Lung (tissue), 12 donors: ENCODE measurements around the gene TSPAN14. TPM values are rescaled to one million over a fixed set of nuclear protein-coding genes. Genes with fewer than 3 reads are reported as not detected.
A peak's percentile ranks its signal among the peaks of the same experiment; 100 is the strongest.

Source experiments
- ATAC-seq: fragments of 200-7000 bp; cut with Tn5 transposase; one replicate; pipeline ENCODE4 v1.9.1; 2020; ENCODE audit warnings: moderate number of reproducible peaks; ENCODE audit not compliant: insufficient read depth, low FRiP score
- DNase-seq, 3 donors: peaks; one replicate each; pipeline ENCODE4 v3.0.0-alpha.2; 2013 to 2017
- H3K27ac ChIP-seq, 2 donors: one replicate each; pipeline ENCODE4 v1.5.1; 2013; ENCODE audit warnings: mild to moderate bottlenecking in 2 of 2, moderate library complexity in 2 of 2, control low read depth in 1 of 2, inconsistent platforms in 1 of 2, low read depth in 1 of 2, low read length in 1 of 2
- H3K27me3 ChIP-seq, 3 donors: one replicate each; pipeline ENCODE4 v1.5.1; 2013; ENCODE audit warnings: low read length in 2 of 3; ENCODE audit not compliant: control insufficient read depth in 3 of 3, insufficient read depth in 3 of 3
- H3K36me3 ChIP-seq, 4 donors: one replicate each; pipeline ENCODE4 v1.5.1; 2013; ENCODE audit warnings: low read length in 4 of 4, mild to moderate bottlenecking in 1 of 4, moderate library complexity in 1 of 4; ENCODE audit not compliant: control insufficient read depth in 4 of 4, insufficient read depth in 4 of 4
- H3K4me1 ChIP-seq, 5 donors: one replicate each; pipeline ENCODE4 v1.5.1; 2013; ENCODE audit warnings: low read length in 5 of 5, mild to moderate bottlenecking in 2 of 5, moderate library complexity in 1 of 5; ENCODE audit not compliant: control insufficient read depth in 5 of 5, insufficient read depth in 5 of 5
- H3K4me3 ChIP-seq: one replicate; pipeline ENCODE4 v1.5.1; 2013; ENCODE audit warnings: mild to moderate bottlenecking, control low read depth, moderate library complexity
- H3K9ac ChIP-seq, 2 donors: one replicate each; pipeline ENCODE4 v1.5.1; 2013; ENCODE audit warnings: low read length in 2 of 2, control low read depth in 1 of 2; ENCODE audit not compliant: insufficient read depth in 1 of 2
- H3K9me3 ChIP-seq, 4 donors: one replicate each; pipeline ENCODE4 v1.5.1; 2013; ENCODE audit warnings: low read length in 3 of 4, mild to moderate bottlenecking in 1 of 4, moderate library complexity in 1 of 4; ENCODE audit not compliant: control insufficient read depth in 4 of 4, insufficient read depth in 3 of 4
- WGBS, 2 donors: extraction: QIAGEN DNeasy Blood & Tissue Kit; methylation state at CpG; one replicate each; pipeline ENCODE4 v1.1.7; 2013; 5-methylcytosine and 5-hydroxymethylcytosine counted together
- polyA plus RNA-seq, 2 donors: library from polyadenylated mRNA; stranded (reverse); fragments of 200-250 nt; gene quantifications; one replicate each; pipeline ENCODE4 v1.2.1, GENCODE V29; 2013
- total RNA-seq, 2 donors: library from RNA; depleted of rRNA in 1 of 2; stranded (reverse); fragments of >200 nt in 1 of 2; gene quantifications; one replicate each; pipeline ENCODE4 v1.2.1, GENCODE V29; 2014 to 2021
- TF ChIP-seq, protein P1 (sequence below): IDR thresholded peaks from 2 replicates; pipeline ENCODE4 v1.5.1; 2012; ENCODE audit warnings: mild to moderate bottlenecking; ENCODE audit errors: control extremely low read depth, extremely low read depth
- donor health status: control.
- donor health status: control.
- donor health status: Bipolar disorder and iron deficiency.
- donor health status: healthy.
- donor health status: DM: yes; HTN: yes; CAD: no.

TSPAN14 gene
- total and polyA plus RNA-seq, 4 donors: 40.9 to 187 (median 116) TPM

DNA sequence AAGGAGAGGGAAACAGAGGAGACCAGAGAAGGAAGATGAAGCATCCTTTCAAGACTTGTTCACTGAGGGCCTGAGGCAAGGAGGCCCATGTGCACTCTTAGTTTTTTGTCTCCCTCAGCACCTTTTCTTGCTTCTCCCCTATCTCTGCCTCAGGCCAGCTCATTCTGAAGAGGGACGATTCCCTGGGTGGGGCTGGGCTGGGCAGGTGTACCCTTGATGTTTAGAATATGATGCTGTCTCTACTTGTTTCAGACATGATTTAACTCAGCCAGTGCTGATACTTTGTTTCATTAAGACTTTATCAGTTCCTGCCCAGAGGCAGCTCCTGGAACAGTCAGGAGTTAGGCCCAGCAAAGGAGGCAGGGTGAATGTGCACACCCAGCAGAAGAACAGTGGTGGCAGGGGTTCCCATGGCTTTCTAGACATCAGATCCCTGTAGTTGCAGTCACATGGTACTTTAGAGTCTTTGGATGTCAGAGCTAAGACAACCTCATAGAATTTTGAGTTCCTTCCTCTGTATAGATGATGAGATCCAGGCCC is 42.4 kb upstream of the TSPAN14 start:
- H3K27ac ChIP-seq: no peak overlapping the region

DNA sequence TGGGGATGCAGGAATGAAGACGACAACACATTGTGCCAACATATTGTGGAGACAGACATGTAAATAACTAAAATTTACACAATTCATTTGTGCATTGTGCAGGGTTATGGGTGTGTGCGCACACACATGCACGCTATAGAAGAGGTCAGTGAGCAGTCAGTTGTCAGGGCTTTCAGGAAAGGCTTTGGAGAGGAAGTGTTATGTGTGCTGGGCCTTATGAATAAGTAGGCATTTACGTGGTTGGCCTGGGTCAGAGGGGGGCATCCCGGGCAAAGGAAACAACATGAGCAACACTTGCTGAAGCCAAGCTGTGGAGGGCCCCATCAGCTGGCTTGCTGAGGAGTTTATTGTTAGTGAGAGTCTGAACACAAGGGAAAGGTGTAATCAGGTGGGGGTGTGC is 41.6 kb upstream of the TSPAN14 start:
- H3K9ac ChIP-seq: no peak overlapping the region
- DNase-seq (peak in 2 of 3 donors; percentile 39 to 55), ATAC-seq (no peak)
- H3K27ac ChIP-seq: no peak overlapping the region
- peaks cover 22 to 91% (median 53%) of the 10 kb centered on the region in 5 donors for H3K4me1 ChIP-seq
- no peaks in the 10 kb centered on the region for H3K27me3 ChIP-seq
- H3K4me3 ChIP-seq: no peak overlapping the region
- WGBS, 2 donors: 75 to 79% methylated on average over 5 of the region's 5 CpGs
- no peaks in the 10 kb centered on the region for H3K36me3 ChIP-seq
- H3K9me3 ChIP-seq: no peaks in the 10 kb centered on the region
- TF ChIP-seq, protein P1, sequence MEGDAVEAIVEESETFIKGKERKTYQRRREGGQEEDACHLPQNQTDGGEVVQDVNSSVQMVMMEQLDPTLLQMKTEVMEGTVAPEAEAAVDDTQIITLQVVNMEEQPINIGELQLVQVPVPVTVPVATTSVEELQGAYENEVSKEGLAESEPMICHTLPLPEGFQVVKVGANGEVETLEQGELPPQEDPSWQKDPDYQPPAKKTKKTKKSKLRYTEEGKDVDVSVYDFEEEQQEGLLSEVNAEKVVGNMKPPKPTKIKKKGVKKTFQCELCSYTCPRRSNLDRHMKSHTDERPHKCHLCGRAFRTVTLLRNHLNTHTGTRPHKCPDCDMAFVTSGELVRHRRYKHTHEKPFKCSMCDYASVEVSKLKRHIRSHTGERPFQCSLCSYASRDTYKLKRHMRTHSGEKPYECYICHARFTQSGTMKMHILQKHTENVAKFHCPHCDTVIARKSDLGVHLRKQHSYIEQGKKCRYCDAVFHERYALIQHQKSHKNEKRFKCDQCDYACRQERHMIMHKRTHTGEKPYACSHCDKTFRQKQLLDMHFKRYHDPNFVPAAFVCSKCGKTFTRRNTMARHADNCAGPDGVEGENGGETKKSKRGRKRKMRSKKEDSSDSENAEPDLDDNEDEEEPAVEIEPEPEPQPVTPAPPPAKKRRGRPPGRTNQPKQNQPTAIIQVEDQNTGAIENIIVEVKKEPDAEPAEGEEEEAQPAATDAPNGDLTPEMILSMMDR: no peak

More for the DNA sequence above, 42.4 kb upstream of the TSPAN14 start:
- Histone ChIP-seq H3K27me3 (no peaks in the 10 kb centered on the region), H3K4me3 (no peak overlapping the region), H3K9me3 (no peaks in the 10 kb centered on the region), H3K9ac (no peak overlapping the region), H3K4me1 (peaks cover 22 to 86% (median 52%) of the 10 kb centered on the region in 5 donors), H3K36me3 (no peaks in the 10 kb centered on the region)
- ATAC-seq: no peak
- TF ChIP-seq, protein P1: no peak
- DNase-seq: no peak
- 90 to 100% methylated on average over 1 of the region's 1 CpG for WGBS, 2 donors

DNA sequence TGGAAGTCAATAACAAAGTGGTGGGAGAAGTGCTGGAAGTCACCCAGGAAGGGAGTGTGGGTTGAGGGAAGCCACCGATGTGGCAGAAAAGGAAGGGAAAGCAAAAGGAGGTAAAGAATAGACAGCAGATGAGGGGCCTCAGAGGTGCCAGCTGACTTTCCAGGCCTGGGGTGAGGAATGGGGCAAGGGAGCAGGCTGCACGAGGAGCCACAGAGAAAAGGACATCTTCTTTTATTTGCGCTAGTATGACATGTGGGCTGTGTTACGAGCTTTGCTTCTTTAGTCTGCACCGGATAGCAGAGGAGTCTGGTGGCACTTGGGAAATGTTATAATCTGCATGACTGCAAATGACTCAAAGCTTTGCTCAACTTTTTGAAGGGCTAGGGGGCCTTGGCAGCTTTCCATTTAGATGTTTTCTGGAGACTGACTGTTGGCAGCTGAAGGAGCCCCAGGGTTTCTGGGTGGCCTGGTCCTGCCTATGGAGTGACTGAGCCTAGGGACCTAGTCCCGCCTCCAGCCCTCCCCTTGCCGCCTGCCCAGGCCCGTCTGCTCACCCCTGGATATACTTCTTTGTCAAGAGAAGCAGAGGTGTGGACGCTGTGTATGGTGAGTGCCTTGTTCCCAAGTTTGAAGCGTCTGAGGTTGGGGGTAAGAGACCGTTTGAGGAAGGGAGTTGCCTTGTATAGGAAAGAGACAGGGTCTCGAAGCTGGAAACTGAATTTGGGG is 40.7 kb upstream of the TSPAN14 start:
- peak; percentile 94 to 99 (median 98) for DNase-seq
- Histone ChIP-seq H3K4me1 (peaks cover 22 to 89% (median 50%) of the 10 kb centered on the region in 5 donors), H3K27ac (peak overlapping the region; percentile 0 to 76), H3K36me3 (no peaks in the 10 kb centered on the region), H3K9ac (peak overlapping the region in 1 of 2 donors; percentile 64), H3K9me3 (no peaks in the 10 kb centered on the region), H3K27me3 (no peaks in the 10 kb centered on the region), H3K4me3 (no peak overlapping the region)
- ATAC-seq: no peak
- 65 to 68% methylated on average over 12 of the region's 12 CpGs for WGBS, 2 donors
- TF ChIP-seq, protein P1: no peak
